Neural cell (in vitro differentiated cells): ENCODE data around the gene USP38. TPM values are rescaled to one million over a fixed set of nuclear protein-coding genes. Genes with fewer than 3 reads are reported as not detected.

Experiments used
- H2AFZ ChIP-seq: fragments of 200-600, 300-800 bp; sonication (generic), shearing (Covaris generic); 2 replicates; pipeline ENCODE4 v1.6.0; 2014; ENCODE audit warnings: low read depth, mild to moderate bottlenecking, antibody characterized with exemption, low read length, moderate library complexity
- H3F3A ChIP-seq: fragments of 200-600 bp; shearing (Covaris generic); 2 replicates; pipeline ENCODE4 v1.6.1; 2016; ENCODE audit warnings: mild to moderate bottlenecking, moderate library complexity, mixed read lengths, antibody characterized with exemption, low read length; ENCODE audit not compliant: insufficient read depth, poor library complexity, severe bottlenecking
- H3K27ac ChIP-seq: fragments of 200-600, 300-800 bp; sonication (generic), shearing (Covaris generic); 2 replicates; pipeline ENCODE4 v1.5.1; 2014; ENCODE audit warnings: mild to moderate bottlenecking, low read length, moderate library complexity
- H3K27me3 ChIP-seq: fragments of 300-800, 200-600 bp; sonication (generic), shearing (Covaris generic); 2 replicates; pipeline ENCODE4 v1.6.0; 2014; ENCODE audit warnings: mild to moderate bottlenecking, low read depth, low read length, moderate library complexity; ENCODE audit not compliant: insufficient read depth
- H3K36me3 ChIP-seq: fragments of 300-800, 200-600 bp; sonication (generic), shearing (Covaris generic); 2 replicates; pipeline ENCODE4 v1.5.1; 2014; ENCODE audit warnings: mild to moderate bottlenecking, antibody characterized with exemption, low read length, moderate library complexity; ENCODE audit not compliant: insufficient read depth
- H3K4me2 ChIP-seq: fragments of 300-800, 200-600 bp; sonication (generic), shearing (Covaris generic); 2 replicates; pipeline ENCODE4 v1.6.0; 2014; ENCODE audit warnings: mild to moderate bottlenecking, low read length
- H3K4me3 ChIP-seq: fragments of 300-800, 200-600 bp; sonication (generic), shearing (Covaris generic); 2 replicates; pipeline ENCODE4 v1.5.1; 2014; ENCODE audit warnings: mild to moderate bottlenecking, low read length, moderate library complexity
- H3K79me2 ChIP-seq: fragments of 200-600 bp; shearing (Covaris generic); replicated peaks from 2 replicates; pipeline ENCODE4 v1.6.0; 2014; ENCODE audit warnings: mild to moderate bottlenecking, low read length, moderate library complexity; ENCODE audit not compliant: insufficient read depth
- H3K9ac ChIP-seq: fragments of 300-800, 200-600 bp; sonication (generic), shearing (Covaris generic); 2 replicates; pipeline ENCODE4 v1.6.1; 2016; ENCODE audit warnings: mild to moderate bottlenecking, low read length, mixed read lengths
- H3K9me2 ChIP-seq: fragments of 200-600 bp; shearing (Covaris generic); 2 replicates; pipeline ENCODE4 v1.6.1; 2016; ENCODE audit warnings: mild to moderate bottlenecking, low read length, mixed read lengths; ENCODE audit not compliant: insufficient read depth
- H3K9me3 ChIP-seq: fragments of 200-600, 300-800 bp; sonication (generic), shearing (Covaris generic); 2 replicates; pipeline ENCODE4 v1.6.1; 2016; ENCODE audit warnings: mild to moderate bottlenecking, mixed run types, low read length, moderate library complexity, mixed read lengths
- H4K20me1 ChIP-seq: fragments of 200-600 bp; shearing (Covaris generic); 2 replicates; pipeline ENCODE4 v1.6.1; 2016; ENCODE audit warnings: mild to moderate bottlenecking, mixed run types; ENCODE audit not compliant: insufficient read depth
- EP300 ChIP-seq: fragments of 450-650 bp; conservative IDR thresholded peaks from 2 replicates; pipeline ENCODE4 v1.6.1; 2014; ENCODE audit warnings: antibody characterized with exemption, mild to moderate bottlenecking, moderate library complexity; ENCODE audit not compliant: poor library complexity, severe bottlenecking
- EZH2 ChIP-seq: fragments of 200-600, 300-800 bp; shearing (Covaris generic), sonication (generic); IDR thresholded peaks from 2 replicates; pipeline ENCODE4 v1.6.1; 2014; ENCODE audit warnings: antibody characterized with exemption, low read length, borderline replicate concordance, mild to moderate bottlenecking; ENCODE audit not compliant: insufficient read depth, poor library complexity, severe bottlenecking
- MXI1 ChIP-seq: fragments of 450-650 bp; conservative IDR thresholded peaks from 2 replicates; pipeline ENCODE4 v1.6.1; 2014; ENCODE audit warnings: antibody characterized with exemption, mild to moderate bottlenecking; ENCODE audit not compliant: poor library complexity, severe bottlenecking
- POLR2AphosphoS5 ChIP-seq: IDR thresholded peaks from 2 replicates; pipeline ENCODE4 v1.6.1; 2012
- RAD21 ChIP-seq: fragments of 450-650 bp; conservative IDR thresholded peaks from 2 replicates; pipeline ENCODE4 v1.6.1; 2014; ENCODE audit warnings: antibody characterized with exemption, mild to moderate bottlenecking, moderate library complexity
- SMC3 ChIP-seq: fragments of 450-650 bp; conservative IDR thresholded peaks from 2 replicates; pipeline ENCODE4 v1.6.1; 2014; ENCODE audit warnings: antibody characterized with exemption, mild to moderate bottlenecking, moderate library complexity; ENCODE audit not compliant: poor library complexity
- TAF1 ChIP-seq: IDR thresholded peaks from 2 replicates; pipeline ENCODE4 v1.6.1; 2012; ENCODE audit warnings: low read depth
- polyA minus RNA-seq: library from RNA; depleted of rRNA, polyadenylated mRNA; stranded (reverse); fragments of >200 nt; gene quantifications from 2 replicates; pipeline ENCODE4 v1.2.3, GENCODE V29; 2014
- polyA plus RNA-seq: library from polyadenylated mRNA; depleted of rRNA; stranded (reverse); fragments of >200 nt; gene quantifications from 2 replicates; pipeline ENCODE4 v1.2.3, GENCODE V29; 2014
- TF ChIP-seq, protein P1 (sequence below): fragments of 450-650 bp; IDR thresholded peaks from 2 replicates; pipeline ENCODE4 v1.5.1; 2014; ENCODE audit warnings: antibody characterized with exemption, mild to moderate bottlenecking, moderate library complexity; ENCODE audit not compliant: poor library complexity, severe bottlenecking
- TF ChIP-seq, protein P2 (sequence below): IDR thresholded peaks from 2 replicates; pipeline ENCODE4 v1.6.1; 2012; ENCODE audit warnings: borderline replicate concordance

The USP38 gene, protein sequence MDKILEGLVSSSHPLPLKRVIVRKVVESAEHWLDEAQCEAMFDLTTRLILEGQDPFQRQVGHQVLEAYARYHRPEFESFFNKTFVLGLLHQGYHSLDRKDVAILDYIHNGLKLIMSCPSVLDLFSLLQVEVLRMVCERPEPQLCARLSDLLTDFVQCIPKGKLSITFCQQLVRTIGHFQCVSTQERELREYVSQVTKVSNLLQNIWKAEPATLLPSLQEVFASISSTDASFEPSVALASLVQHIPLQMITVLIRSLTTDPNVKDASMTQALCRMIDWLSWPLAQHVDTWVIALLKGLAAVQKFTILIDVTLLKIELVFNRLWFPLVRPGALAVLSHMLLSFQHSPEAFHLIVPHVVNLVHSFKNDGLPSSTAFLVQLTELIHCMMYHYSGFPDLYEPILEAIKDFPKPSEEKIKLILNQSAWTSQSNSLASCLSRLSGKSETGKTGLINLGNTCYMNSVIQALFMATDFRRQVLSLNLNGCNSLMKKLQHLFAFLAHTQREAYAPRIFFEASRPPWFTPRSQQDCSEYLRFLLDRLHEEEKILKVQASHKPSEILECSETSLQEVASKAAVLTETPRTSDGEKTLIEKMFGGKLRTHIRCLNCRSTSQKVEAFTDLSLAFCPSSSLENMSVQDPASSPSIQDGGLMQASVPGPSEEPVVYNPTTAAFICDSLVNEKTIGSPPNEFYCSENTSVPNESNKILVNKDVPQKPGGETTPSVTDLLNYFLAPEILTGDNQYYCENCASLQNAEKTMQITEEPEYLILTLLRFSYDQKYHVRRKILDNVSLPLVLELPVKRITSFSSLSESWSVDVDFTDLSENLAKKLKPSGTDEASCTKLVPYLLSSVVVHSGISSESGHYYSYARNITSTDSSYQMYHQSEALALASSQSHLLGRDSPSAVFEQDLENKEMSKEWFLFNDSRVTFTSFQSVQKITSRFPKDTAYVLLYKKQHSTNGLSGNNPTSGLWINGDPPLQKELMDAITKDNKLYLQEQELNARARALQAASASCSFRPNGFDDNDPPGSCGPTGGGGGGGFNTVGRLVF
- polyA plus RNA-seq (9.5 and 10.4 TPM in 2 replicates), polyA minus RNA-seq (55.0 and 58.0 TPM in 2 replicates)

DNA sequence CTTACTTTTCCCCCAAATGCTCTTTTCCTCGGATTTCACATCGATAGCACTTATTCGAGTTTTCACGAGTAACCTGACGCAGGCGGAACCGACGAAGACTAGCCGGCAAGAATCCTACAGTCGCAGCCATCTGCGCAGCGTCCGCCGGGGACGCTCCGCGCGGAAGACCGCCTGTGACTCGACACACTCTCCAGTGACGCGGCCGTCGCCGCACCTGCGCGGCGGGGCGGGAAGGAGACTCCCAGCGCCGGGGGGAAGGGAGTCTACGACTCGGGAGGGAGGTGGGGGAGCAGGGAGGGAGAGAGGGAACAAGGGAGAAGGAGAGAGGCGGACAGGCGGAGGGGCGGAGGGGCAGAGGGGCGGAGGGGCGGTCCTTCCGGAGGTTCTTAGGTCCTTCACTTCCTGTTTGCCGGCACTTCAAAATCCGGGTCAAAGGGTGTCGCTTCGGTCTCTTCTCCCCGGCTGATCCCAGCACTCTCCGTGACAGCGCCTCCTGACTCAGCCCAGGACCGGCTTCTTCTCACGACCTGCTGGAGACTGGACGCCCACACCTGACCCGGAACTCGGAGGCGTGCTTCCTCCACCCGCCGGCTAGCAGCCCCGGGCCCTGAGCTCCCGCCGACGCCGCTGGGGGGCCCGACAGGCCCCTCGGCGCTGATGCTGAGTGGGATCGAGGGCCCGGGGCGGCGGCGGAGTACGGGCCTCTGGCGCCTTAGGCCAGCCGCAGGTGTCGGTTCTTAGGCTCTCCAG is at the start of gene USP38:
Gene USP38 (plus strand): TSS at position 415 of the 750 bp plus-strand sequence. CDS start 534 bp downstream, outside the sequence.
- Histone ChIP-seq H3K4me2 (peak within 1 kb of the TSS; percentile 92), H3K27me3 (no peaks in the 10 kb centered on the region), H3F3A (no peaks in the 10 kb centered on the region), H3K9ac (peak within 1 kb of the TSS; percentile 85), H3K4me3 (peak within 1 kb of the TSS; percentile 89), H2AFZ (peak within 1 kb of the TSS; percentile 51), H3K27ac (peak within 1 kb of the TSS; percentile 87), H3K36me3 (no peaks in the 10 kb centered on the region), H4K20me1 (peaks cover 6% of the 10 kb centered on the region), H3K79me2 (peaks cover 49% of the 10 kb centered on the region), H3K9me3 (no peaks in the 10 kb centered on the region), H3K9me2 (no peaks in the 10 kb centered on the region)
- TF ChIP-seq SMC3 = no peak
- TF ChIP-seq, protein P1, sequence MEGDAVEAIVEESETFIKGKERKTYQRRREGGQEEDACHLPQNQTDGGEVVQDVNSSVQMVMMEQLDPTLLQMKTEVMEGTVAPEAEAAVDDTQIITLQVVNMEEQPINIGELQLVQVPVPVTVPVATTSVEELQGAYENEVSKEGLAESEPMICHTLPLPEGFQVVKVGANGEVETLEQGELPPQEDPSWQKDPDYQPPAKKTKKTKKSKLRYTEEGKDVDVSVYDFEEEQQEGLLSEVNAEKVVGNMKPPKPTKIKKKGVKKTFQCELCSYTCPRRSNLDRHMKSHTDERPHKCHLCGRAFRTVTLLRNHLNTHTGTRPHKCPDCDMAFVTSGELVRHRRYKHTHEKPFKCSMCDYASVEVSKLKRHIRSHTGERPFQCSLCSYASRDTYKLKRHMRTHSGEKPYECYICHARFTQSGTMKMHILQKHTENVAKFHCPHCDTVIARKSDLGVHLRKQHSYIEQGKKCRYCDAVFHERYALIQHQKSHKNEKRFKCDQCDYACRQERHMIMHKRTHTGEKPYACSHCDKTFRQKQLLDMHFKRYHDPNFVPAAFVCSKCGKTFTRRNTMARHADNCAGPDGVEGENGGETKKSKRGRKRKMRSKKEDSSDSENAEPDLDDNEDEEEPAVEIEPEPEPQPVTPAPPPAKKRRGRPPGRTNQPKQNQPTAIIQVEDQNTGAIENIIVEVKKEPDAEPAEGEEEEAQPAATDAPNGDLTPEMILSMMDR = no peak
- TF ChIP-seq RAD21 = no peak
- peak; percentile 80 for TF ChIP-seq POLR2AphosphoS5
- TF ChIP-seq TAF1 = peak; percentile 59
- TF ChIP-seq, protein P2, sequence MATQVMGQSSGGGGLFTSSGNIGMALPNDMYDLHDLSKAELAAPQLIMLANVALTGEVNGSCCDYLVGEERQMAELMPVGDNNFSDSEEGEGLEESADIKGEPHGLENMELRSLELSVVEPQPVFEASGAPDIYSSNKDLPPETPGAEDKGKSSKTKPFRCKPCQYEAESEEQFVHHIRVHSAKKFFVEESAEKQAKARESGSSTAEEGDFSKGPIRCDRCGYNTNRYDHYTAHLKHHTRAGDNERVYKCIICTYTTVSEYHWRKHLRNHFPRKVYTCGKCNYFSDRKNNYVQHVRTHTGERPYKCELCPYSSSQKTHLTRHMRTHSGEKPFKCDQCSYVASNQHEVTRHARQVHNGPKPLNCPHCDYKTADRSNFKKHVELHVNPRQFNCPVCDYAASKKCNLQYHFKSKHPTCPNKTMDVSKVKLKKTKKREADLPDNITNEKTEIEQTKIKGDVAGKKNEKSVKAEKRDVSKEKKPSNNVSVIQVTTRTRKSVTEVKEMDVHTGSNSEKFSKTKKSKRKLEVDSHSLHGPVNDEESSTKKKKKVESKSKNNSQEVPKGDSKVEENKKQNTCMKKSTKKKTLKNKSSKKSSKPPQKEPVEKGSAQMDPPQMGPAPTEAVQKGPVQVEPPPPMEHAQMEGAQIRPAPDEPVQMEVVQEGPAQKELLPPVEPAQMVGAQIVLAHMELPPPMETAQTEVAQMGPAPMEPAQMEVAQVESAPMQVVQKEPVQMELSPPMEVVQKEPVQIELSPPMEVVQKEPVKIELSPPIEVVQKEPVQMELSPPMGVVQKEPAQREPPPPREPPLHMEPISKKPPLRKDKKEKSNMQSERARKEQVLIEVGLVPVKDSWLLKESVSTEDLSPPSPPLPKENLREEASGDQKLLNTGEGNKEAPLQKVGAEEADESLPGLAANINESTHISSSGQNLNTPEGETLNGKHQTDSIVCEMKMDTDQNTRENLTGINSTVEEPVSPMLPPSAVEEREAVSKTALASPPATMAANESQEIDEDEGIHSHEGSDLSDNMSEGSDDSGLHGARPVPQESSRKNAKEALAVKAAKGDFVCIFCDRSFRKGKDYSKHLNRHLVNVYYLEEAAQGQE = peak; percentile 82
- no peak for TF ChIP-seq EZH2
- TF ChIP-seq EP300 = peak; percentile 45
- TF ChIP-seq MXI1 = peak; percentile 64
